Hematopoietic multipotent progenitor cell treated with erythropoietin and hydrocortisone succinate and interleukin-3 and kit ligand, for 6 days (in vitro differentiated cells): ENCODE measurements around the gene PCBP3.

Source experiments
- DNase-seq: peaks from one replicate; pipeline ENCODE4 v3.0.0-alpha.2; 2015

PCBP3 gene

GRCh38 chr21:45727390-45727789 is 83.9 kb downstream of the PCBP3 start:
- DNase-seq, result no peak

DNA sequence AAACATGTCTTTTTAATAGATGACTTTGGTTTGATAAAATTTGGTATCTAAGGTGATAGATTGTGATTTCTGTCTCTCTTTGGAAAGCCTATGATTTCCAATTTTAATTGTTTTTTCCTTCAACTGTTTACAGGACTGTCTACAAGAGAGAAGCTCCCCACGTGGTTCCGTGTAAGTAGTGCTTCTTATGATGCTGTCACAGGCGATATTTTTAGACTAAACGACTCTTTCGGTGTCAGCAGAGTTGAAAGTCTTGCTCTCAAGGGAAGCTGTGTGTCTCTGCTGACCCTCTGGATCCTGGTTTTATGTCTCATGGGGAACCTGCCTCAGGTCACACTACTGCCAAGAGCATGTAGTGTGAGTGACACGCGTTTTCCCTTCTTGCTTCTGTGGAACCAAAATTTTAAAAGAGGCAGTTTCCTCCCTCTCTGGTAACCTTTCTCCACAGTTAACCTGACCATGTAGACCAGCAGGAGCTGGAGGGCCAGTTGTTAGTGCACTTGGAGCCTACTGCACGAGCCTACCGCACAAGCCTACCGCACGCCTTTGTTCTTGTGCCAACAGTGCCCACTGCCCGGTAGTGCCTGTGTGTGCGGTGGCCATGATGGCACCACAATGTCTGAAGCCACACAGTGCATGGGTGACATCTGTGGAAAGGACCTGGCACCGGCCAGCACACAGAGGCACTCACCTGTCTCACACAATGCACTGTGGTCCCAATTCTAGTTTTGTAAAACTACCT is 91.9 kb downstream of the PCBP3 start:
- no peak for DNase-seq

GRCh38 chr21:45736042-45736689 is 92.6 kb downstream of the PCBP3 start:
- DNase-seq, result no peak

- DNase-seq, result no peak
These were observed 93.4 kb downstream of the PCBP3 start for GRCh38 chr21:45736690-45737484.

GRCh38 chr21:45737485-45738166 is 94.1 kb downstream of the PCBP3 start:
- DNase-seq, result no peak

GRCh38 chr21:45739218-45740087 is 95.9 kb downstream of the PCBP3 start:
- DNase-seq, result no peak

GRCh38 chr21:45740088-45740440 is 96.5 kb downstream of the PCBP3 start:
- no peak for DNase-seq

DNA sequence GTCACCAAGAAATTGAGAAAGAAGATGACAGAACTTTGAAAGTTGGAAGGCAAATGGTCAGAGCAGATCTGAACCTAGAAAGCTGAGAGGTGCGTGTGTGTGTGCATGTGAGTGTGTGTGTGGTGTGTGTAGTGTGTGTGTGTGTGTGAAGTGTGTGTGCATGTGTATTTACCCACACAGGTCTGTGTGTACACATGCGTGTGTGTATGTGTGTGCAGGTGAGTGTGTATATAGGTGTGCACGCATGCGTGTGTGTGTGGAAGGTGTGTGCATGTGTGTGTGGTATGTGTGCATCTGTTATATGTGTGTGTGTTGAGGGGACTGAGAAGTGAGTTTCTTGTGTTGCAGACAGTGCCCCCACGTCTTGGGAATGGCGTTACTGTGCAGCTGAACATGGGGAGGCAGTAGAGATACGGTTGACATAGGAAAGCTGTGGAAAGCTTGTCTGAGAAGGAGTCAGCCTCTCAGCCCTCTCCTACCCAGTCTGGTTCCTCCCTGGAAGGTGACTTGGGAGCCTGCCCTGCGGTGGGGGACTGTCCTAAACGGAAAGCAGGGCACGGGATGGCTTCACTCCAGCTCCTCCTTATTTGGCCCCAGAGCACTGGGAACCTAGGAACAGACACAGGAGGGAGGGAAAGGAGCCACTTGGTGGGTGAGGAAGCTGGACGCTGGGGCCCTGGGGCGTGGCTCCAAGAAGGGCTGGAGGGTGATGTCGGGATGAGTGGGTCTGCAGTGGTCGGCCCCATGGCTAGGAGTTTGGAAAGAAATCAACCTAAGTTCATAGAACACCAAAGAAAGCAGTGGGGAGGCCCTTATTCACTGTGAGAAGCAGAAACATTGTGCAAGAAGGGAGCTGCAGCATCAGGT is 97.2 kb downstream of the PCBP3 start:
- no peak for DNase-seq

- no peak for DNase-seq
These were observed 98.2 kb downstream of the PCBP3 start for GRCh38 chr21:45741691-45742090.

GRCh38 chr21:45742247-45742646 is 98.7 kb downstream of the PCBP3 start:
- DNase-seq, result no peak

DNA sequence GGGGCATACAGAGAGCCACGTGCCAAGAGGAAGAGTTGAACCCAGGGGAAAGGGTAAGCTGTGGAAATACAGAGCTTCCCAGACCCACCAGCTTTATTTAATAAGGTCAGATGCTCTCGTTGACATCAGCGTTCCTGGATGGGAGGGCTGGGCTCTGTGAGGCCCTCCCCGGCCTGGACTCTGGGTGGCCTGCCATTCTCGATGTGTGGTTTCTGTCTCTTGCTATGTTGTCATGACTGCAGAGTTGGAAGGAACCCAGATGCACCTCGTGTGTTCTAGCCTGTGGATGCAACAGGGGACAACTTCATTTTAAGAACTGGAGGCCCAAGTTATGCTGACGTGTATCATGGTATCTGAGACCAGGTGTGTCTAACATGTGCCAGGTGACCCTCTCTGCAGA is 101.7 kb downstream of the PCBP3 start:
- no peak for DNase-seq

DNA sequence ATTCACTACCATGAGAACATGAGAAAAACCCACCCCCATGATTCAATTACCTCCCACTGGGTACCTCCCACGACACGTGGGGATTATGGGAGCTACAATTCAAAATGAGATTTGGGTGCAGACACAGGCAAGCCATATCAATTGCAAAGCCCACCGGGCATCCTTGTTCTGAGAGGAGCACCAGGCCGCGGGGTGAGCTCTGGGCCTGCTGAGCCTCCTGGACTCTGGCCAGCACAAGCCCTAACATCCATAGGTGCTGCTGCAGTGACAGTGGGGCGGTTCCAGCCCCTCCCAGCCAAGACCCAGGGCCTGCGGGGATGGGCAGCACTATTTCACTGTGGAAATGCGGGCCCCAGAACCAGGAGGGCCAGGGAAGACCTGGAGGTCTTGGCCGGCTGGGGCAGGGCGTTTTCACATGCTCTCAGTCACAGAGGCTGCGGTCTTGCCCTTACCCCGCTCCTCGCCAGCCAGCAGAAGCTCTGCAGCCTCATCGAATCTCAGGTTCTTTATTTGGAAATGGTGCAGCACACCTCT is 103.8 kb downstream of the PCBP3 start:
- no peak for DNase-seq

DNA sequence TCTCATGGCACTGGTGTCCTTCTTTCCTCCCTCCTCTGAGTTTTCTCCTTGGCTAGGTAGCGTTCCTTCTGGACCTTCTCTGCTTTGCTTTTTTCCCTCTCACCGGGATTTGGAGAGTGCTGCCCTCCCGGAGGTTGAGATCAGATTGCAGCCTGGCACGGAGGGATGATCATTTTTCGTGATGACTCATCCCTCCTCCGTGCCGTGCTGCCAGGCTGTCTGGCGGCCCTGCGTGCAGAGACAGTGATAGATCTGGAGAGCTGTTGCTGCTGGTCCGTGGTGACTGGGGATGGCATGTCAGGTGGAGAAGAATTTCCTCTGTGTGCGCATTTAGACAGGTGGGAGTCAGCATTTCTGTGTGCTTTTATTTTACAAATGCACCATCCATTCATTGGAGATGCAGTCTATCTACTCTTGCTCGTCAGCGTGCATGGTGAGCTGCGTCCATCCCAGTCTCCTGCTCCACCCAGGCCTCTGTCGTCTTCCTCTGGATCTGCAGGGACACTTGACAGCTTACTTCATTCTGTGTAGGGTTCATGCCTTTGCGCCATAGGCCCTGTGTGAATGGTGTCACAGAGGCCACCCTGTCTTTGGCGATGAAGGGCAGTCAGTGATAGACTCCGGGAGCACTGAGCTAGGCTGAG is 104.4 kb downstream of the PCBP3 start:
- DNase-seq, result no peak

DNA sequence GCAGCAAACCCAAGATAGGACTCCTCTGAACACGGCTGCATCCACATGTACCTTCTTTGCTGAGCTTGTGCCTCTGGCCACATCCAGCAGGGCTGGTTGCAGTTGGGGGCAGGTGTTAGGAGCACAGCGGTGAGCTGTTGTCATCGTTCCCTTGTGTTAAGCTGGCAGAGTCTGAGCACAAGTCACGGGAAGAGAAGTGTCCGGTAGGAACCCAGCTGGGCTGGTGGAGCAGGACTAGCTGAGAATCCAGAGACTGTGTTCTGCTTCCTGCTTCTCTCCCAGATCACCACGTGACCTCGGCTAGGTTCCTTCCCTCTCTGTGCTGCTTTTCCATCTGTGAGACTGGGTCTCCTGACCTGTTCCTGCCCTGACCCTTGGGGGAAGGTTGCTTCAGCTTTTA is 105.1 kb downstream of the PCBP3 start:
- DNase-seq, result no peak

DNA sequence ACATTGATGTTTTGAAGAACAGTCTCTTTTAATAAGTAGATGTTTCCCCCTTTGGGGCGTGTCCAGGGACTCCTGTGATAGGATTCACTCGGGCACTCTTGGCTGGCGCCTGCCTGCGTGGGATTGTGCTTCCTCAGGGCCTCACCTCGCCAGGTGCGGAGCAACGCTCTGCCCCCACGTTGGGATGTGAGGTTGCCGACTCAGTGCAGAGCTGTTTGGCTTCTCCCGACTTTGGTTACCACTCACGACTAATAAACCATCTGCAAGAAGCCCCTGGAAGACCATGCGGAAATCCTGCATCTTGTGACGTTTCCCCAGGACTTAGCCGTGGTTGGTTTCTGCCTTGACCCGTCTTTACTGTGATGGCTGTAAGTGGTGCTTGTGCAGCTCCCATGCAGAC is 106.4 kb downstream of the PCBP3 start:
- DNase-seq, result no peak

DNA sequence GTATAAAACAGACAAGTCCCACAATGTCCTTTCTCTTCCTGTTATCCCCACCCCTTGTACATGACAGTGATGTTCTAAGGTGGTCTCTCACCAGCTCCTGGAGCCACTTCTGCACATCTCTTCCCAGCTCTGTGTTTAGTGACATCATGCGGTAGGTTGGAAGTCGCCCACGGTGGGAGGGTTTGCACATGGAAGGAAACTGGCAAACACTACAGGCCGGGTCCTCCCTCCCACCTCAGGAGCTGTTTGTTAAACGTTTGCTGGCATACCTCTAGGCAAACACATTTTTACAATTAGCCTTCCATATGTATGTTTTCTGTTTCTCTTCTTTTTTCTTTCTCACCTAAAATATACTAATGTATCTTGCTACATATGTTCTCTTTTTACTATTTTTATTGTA is 107.4 kb downstream of the PCBP3 start:
- no peak for DNase-seq

GRCh38 chr21:45753445-45753844 is 109.9 kb downstream of the PCBP3 start:
- DNase-seq, result no peak

GRCh38 chr21:45756029-45756428 is 112.5 kb downstream of the PCBP3 start:
- no peak for DNase-seq

DNA sequence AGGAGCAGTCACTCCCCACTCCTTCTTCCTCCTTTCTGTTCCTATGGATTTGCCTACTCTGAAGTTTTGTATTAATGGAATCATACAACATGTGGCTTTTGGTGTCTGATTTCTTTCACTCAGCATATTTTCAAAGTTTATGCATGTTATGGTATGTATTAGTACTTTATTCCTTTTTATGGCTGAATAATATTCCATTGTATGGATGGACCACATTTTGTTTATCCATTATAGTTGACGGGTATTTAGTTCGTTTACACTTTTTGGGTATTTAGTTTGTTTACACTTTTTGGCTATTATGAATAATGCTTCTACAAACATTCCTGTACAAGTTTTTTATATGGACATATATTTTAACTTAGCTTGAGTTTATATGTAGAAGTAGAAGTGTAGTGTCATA is 113.1 kb downstream of the PCBP3 start:
- no peak for DNase-seq

DNA sequence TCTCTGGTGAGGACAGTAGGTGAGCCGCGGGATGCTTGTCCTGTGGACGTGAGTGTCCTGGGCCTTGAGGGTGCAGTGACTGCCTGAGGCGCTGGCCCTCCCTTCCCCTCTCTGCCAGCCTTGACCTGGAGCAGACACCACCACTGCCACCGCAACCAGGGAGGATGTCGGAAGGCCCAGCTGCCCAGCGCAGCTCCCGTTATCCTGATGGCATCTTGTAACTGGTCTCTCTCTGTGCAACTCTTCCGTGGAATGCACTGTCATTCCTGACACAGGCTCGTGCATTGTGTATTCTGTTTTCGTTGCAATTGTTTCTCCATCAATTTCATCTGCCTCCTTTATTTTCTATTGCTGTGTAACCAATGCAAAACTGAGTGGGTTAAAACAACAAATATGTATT is 118.2 kb downstream of the PCBP3 start:
- no peak for DNase-seq

GRCh38 chr21:45763074-45763473 is 119.5 kb downstream of the PCBP3 start:
- no peak for DNase-seq
